GM23338 (cell line): Measurements from ENCODE around the gene MFRP.

Experiments used
- CREB1 ChIP-seq: fragments of 250-450 bp; sonication (Bioruptor Pico); IDR thresholded peaks from 2 replicates; pipeline ENCODE4 v1.5.0; 2020; ENCODE audit warnings: low read depth, mild to moderate bottlenecking, moderate library complexity
- EZH2phosphoT487 ChIP-seq: fragments of 200-600 bp; sonication (generic); IDR thresholded peaks from one replicate; pipeline ENCODE4 v1.8.1; 2018; ENCODE audit warnings: antibody characterized with exemption; ENCODE audit not compliant: unreplicated experiment
- POLR2AphosphoS5 ChIP-seq: IDR thresholded peaks from 2 replicates; pipeline ENCODE4 v1.6.1; 2016; ENCODE audit warnings: antibody characterized with exemption, low read depth
- REST ChIP-seq: IDR thresholded peaks from one replicate; pipeline ENCODE4 v1.6.1; 2018; ENCODE audit warnings: antibody characterized with exemption; ENCODE audit not compliant: unreplicated experiment
- TF ChIP-seq, protein P1 (sequence below), 2 experiments: fragments of 200-600 bp in 1 of 2; sonication (generic) in 1 of 2; conservative IDR thresholded peaks; 2 replicates each; pipeline versions ENCODE4 v1.5.1 to v1.6.1; 2016 to 2017; ENCODE audit warnings: antibody characterized with exemption in 2 of 2, low read depth in 2 of 2, mild to moderate bottlenecking in 2 of 2, moderate library complexity in 1 of 2

- TF ChIP-seq, protein P1, sequence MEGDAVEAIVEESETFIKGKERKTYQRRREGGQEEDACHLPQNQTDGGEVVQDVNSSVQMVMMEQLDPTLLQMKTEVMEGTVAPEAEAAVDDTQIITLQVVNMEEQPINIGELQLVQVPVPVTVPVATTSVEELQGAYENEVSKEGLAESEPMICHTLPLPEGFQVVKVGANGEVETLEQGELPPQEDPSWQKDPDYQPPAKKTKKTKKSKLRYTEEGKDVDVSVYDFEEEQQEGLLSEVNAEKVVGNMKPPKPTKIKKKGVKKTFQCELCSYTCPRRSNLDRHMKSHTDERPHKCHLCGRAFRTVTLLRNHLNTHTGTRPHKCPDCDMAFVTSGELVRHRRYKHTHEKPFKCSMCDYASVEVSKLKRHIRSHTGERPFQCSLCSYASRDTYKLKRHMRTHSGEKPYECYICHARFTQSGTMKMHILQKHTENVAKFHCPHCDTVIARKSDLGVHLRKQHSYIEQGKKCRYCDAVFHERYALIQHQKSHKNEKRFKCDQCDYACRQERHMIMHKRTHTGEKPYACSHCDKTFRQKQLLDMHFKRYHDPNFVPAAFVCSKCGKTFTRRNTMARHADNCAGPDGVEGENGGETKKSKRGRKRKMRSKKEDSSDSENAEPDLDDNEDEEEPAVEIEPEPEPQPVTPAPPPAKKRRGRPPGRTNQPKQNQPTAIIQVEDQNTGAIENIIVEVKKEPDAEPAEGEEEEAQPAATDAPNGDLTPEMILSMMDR (conservative IDR thresholded peaks at IDR 0.05; ENCODE audit: low read depth in 2 of 2): no peak
- no peak for TF ChIP-seq CREB1 (CRISPR knock-in tag)
- TF ChIP-seq EZH2phosphoT487: no peak
- no peak for TF ChIP-seq POLR2AphosphoS5
- TF ChIP-seq REST: no peak
These were observed 26.7 kb downstream of the MFRP start for GRCh38 chr11:119319700-119320239.
